HL-60/S4 (cell line): ENCODE results near the gene PTK7.
"Not testable (repeated sequence)": the region's sequence is repeated elsewhere in the genome, so short reads cannot be mapped to it uniquely, and the experiment has no call there.

ENCODE experiments used
- in situ Hi-C: fragments of 300-500 bp; cut with MboI; formaldehyde crosslinking; loops from 2 replicates; pipeline ENCODE4 v1.14.3; 2022; ENCODE audit warnings: low sequenced_read_pairs

PTK7 gene

GRCh38 chr6:43113431-43114260 is 37.5 kb downstream of the PTK7 start:
- in situ Hi-C loops = no loop called here

- in situ Hi-C loops = no loop called here
Observed at GRCh38 chr6:43115365-43115764, 39.3 kb downstream of the PTK7 start.

- in situ Hi-C loops = not testable (repeated sequence)
Observed at GRCh38 chr6:43117466-43117865, 41.4 kb downstream of the PTK7 start.

GRCh38 chr6:43119482-43119881 is 43.4 kb downstream of the PTK7 start:
- in situ Hi-C loops = no loop called here

GRCh38 chr6:43120101-43120763 is 44.1 kb downstream of the PTK7 start:
- in situ Hi-C loops = no loop called here

GRCh38 chr6:43120944-43121913 is 45.1 kb downstream of the PTK7 start:
- in situ Hi-C loops = no loop called here

GRCh38 chr6:43122146-43122545 is 46.0 kb downstream of the PTK7 start:
- in situ Hi-C loops = no loop called here

- in situ Hi-C loops = no loop called here
Observed at GRCh38 chr6:43123461-43124314, 47.6 kb downstream of the PTK7 start.

GRCh38 chr6:43124481-43124880 is 48.4 kb downstream of the PTK7 start:
- in situ Hi-C loops = no loop called here

- in situ Hi-C loops = no loop called here
Observed at GRCh38 chr6:43125119-43125518, 49.0 kb downstream of the PTK7 start.

- in situ Hi-C loops = no loop called here
Observed at GRCh38 chr6:43125555-43125954, 49.4 kb downstream of the PTK7 start.

GRCh38 chr6:43127180-43127579 is 51.1 kb downstream of the PTK7 start:
- in situ Hi-C loops = no loop called here

GRCh38 chr6:43127877-43128276 is 51.8 kb downstream of the PTK7 start:
- in situ Hi-C loops = no loop called here

- in situ Hi-C loops = no loop called here
Observed at GRCh38 chr6:43128926-43129325, 52.8 kb downstream of the PTK7 start.

GRCh38 chr6:43129434-43130194 is 53.5 kb downstream of the PTK7 start:
- in situ Hi-C loops = no loop called here

- in situ Hi-C loops = no loop called here
Observed at GRCh38 chr6:43130429-43130828, 54.3 kb downstream of the PTK7 start.

- in situ Hi-C loops = not testable (repeated sequence)
Observed at GRCh38 chr6:43131379-43131778, 55.3 kb downstream of the PTK7 start.

GRCh38 chr6:43138267-43138666 is 62.2 kb downstream of the PTK7 start:
- in situ Hi-C loops = no loop called here

GRCh38 chr6:43139973-43140372 is 63.9 kb downstream of the PTK7 start:
- in situ Hi-C loops = not testable (repeated sequence)

- in situ Hi-C loops = no loop called here
Observed at GRCh38 chr6:43141644-43142043, 65.5 kb downstream of the PTK7 start.
